Esophagus squamous epithelium (tissue), 4 donors: ENCODE data around the gene CARD11.

Experiments
- CTCF ChIP-seq, 6 experiments: fragments of 450-650 bp in 4 of 6; fragments of 200-600 bp in 2 of 6; sonication (generic) in 2 of 6; IDR thresholded peaks; one replicate each; pipeline ENCODE4 v1.5.1; 2016 to 2019; ENCODE audit warnings: antibody characterized with exemption in 6 of 6, mild to moderate bottlenecking in 4 of 6, moderate library complexity in 4 of 6
- POLR2A ChIP-seq, 4 donors: fragments of 450-650 bp; IDR thresholded peaks; one replicate each; pipeline ENCODE4 v1.6.1; 2017; ENCODE audit warnings: antibody characterized with exemption in 4 of 4, mild to moderate bottlenecking in 4 of 4, moderate library complexity in 3 of 4

- TF ChIP-seq CTCF (IDR thresholded peaks at IDR 0.05) = no peak
- no peak for TF ChIP-seq POLR2A (IDR thresholded peaks at IDR 0.05)
Observed at GRCh38 chr7:3003936-3004335, 39.7 kb downstream of the CARD11 start.
